HG03108 (cell line): ENCODE results near the gene PSMC3IP.

Source experiments
- ATAC-seq: cut with Tn5 transposase; IDR thresholded peaks from one replicate; pipeline ENCODE4 v1.9.1; 2021; ENCODE audit warnings: moderate library complexity; ENCODE audit not compliant: unreplicated experiment

PSMC3IP gene

DNA sequence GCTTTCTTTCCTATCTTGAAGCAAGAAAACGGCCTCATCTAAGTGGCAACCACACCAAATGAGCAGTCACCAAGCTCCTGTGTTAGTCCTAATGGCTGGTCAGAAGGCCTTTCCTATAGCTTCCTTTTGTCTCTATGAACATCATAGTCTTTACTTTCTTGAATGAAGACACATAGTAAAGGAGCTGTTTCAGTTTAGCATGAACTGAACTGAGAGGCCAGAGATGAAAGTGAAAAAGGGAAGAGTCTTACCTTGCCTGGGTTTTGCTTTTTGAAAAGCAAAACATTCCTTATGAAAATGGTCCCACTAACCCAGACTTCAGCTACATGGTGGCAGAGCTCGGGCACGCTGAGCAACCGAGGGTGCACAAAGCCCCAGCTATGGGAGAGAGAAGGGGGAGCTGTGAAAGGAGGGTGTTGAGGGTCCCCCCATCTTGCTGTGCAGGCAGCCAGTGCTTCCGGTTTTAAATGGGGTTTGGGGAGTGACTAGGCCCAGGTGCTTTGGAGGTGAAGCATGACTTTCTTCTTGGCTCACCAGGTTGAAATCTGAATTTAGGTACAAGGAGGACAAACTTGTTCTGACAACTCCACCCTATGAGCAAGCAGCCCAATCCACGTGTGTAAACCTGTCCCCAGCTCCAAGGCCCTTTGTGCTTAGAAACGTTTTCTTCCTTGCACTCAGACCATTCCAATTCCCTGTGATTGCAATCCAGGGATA is 9.1 kb upstream of the PSMC3IP start:
- ATAC-seq, result peak; percentile 49

DNA sequence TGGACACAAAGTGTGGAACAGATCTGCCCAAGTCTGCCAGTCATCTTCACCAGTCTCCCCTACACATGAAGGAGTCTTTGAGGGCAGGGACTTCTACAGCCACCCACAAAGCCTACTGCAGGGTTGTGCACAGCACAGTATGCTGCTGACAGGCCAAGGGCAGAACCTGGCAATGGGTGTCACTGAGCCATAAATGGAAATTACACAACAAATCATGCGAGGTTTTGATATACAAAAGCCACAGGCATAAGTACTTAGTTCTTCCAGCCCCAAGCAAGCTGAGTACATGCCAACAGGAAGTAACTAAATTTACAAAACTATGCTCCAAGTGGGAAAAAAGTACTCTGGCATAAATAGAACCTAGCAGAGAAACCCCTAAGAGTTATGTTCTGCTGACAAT is 7.8 kb upstream of the PSMC3IP start:
- no peak for ATAC-seq

DNA sequence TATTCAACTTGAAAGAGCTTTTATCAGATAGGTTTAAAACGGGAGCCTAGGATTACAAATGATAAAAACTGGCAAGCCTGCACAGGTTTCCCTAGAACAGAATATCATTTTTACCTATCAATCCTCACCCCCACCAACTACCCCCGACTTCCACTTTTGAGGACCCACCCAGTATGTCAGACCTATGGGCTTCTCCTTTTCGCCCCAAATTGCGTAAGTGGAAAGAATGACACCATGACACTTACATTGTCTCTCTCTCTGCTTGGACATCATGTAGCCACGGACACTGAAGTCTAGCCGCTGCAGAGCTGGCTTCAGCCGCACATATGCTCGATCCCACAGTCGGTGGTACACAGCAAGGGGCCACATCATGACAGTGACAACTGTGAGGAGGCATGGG is 7.4 kb upstream of the PSMC3IP start:
- ATAC-seq, result no peak

DNA sequence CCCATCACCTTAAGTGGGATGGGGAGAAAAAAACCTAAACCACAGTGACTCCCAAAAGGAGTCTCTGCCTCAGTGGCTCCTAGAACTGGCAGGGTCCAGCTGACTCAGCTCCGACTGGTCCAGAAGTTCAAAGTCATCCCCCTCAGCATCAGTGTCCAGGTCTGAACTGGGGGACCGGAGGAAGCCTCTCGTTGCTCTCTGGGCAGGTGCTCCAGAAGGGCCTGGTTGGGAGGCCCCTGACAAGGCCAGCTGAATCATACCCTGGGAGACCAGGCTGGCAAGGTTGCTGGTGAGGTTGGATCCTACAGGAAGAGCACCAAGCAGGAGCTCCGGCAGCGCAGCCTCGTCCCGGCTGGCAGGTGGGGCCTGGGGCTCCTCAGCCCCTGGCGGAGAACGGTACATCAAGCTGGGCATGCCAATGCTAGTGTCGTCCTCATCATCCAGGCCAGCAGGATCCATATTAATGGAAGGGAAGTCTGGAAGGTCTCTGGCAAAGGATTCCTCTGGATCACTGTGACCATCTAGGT is 4.3 kb upstream of the PSMC3IP start:
- ATAC-seq, result no peak

DNA sequence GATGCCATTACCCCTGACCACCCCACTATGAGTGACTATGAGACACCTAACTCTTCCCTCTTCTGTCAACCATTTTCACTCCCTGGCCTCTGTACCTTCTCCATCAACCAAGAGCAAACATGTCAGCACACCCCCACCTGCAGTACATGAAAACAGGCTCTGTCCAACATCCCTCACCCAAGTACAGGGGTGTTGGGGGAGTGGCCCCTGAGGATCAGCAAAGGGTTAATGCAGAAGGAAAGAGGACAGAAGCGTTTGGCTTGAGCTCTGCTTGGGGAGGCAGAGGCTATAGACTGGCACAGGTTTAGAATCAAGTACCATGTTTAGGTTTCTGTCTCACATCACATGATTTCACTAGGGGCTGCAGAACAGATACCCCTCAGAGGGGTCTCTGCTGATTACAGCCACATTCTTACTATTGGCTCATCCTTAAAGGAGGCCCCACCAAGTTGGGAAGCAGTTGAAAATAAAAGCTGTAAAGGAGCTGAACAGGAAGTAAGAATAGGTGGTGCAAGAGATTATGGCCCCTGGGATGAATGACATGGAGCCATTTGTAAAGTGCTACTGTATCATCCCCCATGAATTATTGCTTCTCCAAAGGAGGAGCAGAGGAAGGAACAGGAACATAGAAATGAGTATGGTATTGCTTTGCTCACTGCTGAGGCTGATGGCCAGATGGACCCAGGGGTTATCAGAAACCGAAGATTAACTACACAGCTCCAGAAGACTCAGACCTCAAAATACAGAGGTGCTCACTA is 2.4 kb upstream of the PSMC3IP start:
- no peak for ATAC-seq

DNA sequence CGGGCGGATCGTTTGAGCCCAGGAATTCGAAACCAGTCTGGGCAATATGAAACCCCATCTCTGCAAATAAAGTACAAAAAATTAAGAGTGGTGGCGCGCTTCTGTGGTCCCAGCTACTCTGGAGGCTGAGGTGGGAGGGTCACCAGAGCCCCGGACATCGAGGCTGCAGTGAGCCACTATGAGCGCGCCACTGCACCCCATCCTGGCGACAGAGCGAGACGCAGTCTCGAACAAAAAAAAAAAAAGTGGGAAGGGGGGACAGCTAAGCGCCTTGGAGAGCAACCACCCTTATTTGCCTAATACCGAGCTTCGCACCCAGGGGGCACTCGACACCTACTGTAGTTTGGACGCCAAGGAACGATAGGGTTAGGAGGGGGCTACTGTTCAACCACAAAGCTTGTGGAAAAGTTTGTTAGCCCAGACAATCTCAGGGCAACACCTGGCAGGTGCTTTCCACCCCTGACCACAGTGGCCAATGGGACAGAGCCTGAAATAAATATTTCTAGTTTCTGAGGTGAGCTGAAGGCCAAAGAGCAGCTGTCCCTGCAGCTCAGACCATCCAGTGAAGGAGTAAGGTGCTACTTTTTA is 847 bp upstream of the PSMC3IP start:
- ATAC-seq, result peak; percentile 36

DNA sequence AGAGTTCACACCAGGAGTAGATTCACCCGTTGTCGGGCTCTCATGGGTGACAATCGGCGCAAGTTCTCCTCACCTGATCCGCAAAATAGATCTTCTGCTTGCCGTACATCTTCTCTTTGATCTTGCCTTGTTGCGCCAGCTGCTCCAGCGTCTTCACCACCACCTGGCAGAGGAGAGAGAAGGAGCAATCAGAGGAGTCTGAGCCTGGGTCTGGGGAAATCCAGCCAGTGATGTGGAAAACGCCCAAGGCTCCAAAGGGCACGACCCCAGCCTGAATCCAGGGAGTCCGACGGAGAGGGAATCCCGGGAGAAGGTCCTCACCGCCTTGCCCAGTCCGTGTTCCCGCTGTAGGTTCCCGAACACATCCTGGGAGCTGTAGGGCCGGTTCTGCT is 393 bp downstream of the PSMC3IP start:
- ATAC-seq, result no peak

DNA sequence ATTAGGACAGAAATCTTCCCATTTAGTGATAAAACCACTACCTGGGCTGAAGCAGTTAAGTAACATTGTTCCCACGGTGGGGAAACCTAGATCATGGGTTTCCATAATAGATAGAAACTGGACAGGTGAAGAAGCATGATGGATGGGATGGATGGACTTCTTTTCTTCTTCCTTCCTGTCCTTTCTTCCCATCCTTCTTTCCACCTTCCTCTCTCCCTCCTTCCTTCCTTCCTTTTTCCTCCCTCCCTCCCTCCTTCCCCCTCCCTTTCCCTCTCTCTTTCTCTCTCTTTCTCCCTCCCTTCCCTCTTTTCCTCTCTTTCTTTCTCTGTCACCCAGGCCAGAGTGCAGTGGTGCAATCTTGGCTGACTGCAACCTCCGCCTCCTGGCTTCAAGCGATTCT is 3.1 kb downstream of the PSMC3IP start:
- no peak for ATAC-seq

DNA sequence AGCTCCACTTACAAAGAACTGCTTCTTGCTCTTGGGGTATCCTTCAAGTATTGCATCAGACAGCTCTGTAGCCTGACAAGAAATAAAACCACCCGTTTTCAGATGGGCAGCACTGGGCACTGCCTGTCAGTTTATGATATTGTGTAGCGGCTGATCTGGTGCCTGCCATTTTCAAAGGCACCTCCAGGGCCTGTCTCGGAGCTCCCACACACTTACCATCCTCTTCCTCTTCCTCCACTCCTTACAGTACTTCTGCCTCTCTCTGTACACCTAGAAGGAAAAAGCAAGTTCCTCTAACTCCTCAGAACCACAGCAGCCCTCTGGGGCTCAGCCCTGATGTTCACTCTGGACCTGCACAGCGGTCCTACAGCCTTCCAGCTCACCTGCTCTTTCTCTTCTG is 4.4 kb downstream of the PSMC3IP start:
- ATAC-seq, result no peak

DNA sequence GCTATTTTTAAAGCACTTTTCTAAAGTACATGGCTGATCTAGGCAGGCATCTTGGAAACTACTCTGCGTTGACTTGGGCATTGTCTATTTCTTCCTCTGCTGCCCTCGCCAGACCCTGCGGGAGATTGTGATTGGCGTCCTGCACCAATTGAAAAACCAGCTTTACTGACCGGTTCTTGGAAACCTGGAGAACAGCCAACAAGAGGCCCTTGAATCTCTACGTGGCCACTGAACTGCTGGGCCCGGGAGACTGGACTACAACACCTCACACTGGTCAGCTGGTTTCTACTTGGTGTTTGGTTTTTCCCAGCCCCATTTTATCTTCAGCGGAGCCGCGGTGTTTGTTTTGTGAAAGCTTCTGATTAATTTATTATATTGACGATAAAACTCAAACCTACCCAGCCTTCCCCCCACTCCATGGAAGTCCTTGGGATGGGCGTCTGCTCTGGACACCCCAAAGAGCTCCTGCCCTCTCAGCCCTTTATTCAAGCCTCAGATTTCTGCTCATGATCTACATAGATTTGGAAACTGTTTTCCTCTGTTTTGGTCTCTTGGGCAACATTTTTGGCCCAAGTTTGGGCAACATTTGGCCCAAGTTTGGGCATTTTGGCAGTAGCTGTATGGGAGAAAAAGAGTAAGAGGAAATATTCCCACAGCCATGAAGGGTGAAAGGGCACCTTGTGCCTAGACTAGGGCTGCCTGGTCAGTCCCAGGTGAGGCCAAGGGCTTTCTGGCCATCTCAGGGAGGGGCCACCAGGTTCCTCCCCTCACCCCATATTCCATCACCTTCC is 5.9 kb downstream of the PSMC3IP start:
- no peak for ATAC-seq

DNA sequence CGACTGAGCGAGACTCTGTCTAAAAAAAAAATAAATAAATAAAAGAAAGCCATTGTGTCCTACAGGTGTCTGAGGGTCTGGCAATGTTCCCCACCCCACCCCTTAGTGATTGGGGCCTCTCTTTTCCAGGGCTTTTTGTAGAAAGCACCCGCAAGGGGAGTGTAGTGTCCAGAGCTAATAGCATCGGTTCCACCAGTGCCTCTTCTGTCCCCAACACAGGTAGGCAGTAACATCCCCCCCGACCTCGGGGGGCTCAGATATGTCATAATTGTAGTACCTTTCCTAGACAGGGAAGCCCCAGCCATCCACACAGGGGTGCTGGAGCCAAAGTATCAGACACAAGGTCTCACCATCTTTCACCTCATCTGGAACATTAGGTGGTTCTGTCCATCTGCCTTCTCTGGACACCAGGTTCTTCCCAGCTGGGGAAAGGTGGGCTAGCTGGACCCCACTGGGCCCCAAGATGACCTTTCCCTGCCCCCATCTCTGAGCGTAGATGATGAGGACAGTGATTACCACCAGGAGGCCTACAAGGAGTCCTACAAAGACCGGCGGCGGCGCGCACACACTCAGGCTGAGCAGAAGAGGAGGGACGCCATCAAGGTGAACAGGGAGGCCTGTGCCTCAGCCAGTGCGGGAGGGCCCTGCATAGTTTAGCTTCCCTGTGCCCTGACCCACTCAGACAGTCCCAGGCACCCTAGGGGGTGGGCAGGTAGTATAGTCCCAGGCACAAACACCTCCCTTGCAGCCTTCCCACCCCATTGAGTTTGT is 9.0 kb downstream of the PSMC3IP start:
- no peak for ATAC-seq

DNA sequence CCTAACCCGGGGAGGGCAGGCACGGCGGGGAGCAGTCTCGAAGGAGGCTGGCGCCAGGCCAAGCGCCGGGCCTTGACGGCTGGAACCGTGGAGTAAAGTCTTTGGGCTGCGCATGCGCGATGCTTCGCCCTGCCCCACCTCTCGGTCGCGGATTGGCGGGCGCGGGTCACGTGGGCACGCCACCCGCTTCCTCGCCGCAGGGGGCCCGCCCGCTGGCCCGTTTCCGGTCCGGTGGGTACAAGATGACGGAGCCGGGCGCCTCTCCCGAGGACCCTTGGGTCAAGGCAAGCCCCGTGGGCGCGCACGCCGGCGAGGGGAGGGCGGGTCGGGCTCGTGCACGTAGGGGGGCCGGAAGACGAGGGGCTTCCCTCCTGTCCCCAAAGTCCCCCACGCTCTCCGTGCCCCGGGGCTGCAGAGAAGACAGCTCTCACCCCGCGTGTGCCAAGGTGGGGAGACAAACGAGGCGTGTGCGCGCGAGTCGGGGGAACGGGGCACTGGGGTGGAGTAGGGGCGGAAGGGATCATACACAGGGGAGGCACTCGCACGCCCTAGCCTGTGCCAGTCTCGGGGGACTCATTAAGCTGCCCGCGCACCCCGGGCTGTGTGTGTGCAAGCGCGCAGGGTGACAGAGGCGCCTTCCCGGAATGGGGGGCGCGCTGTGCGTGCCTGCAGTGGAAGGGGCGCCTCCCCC is 10.5 kb downstream of the PSMC3IP start, which contains the start of gene MLX:
Gene MLX, plus strand, starts transcription at position 218 of the 691 bp plus-strand sequence. Its CDS starts 25 bp downstream, at position 243.
- peak; percentile 43 for ATAC-seq

DNA sequence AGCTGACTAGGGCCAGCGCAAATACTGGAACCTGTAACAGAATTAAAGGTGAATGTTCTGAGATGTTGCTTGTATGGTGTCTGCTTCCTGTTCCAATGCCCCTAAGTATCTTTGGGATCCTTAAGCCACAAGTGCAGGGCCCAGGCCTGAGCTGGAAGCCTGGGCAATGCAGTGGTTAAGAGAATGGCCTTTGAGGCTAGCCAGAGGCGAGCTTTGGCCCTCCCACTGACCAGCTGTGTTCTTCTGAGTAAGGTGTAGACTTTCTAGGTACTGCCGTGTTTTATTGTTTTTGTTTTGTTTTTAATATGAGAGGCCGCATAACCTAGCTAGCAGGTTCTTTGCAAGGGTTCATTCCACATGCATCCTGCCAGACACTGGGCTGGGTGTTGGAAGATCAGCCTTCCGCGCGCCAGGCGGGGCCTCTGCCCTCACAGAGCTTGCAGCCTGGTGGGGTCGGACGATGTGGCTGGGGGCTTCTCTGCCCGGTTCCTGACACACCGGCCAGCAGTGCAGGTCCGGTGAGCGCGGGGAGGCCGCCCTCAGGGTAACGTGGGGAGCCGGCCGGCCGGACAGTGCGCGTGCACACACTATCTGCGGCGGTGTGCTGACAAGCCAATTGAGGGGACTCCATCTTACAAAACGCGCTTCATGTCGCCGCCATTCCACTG is 11.2 kb downstream of the PSMC3IP start:
- ATAC-seq, result no peak

DNA sequence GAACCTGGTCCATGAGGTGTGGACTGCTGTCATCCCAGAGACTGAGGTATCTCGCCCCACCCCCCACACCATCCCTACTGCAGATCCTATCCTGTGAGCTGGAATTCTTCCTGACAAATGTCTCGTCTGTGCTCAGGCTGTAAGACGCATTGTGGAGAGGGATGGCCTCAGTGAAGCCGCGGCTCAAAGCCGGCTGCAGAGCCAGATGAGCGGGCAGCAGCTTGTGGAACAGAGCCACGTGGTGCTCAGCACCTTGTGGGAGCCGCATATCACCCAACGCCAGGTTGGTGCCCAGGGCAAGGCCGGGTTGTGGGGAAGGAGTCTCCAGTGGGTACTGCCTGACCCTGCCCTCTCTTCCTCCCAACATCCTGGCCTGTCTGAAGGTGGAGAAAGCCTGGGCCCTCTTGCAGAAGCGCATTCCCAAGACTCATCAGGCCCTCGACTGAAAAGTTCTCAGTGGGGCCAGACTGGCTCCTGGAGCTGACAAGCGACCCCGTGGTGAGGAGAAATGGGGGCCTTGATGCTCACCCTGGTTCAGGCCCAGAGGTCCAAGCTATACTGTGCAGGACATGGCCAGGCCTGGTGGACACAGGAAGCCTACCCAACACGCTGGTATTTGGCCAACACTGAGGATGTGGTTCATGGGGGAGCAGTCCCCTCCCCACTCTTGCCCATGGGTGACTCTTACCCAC is 11.9 kb downstream of the PSMC3IP start:
- ATAC-seq, result no peak

DNA sequence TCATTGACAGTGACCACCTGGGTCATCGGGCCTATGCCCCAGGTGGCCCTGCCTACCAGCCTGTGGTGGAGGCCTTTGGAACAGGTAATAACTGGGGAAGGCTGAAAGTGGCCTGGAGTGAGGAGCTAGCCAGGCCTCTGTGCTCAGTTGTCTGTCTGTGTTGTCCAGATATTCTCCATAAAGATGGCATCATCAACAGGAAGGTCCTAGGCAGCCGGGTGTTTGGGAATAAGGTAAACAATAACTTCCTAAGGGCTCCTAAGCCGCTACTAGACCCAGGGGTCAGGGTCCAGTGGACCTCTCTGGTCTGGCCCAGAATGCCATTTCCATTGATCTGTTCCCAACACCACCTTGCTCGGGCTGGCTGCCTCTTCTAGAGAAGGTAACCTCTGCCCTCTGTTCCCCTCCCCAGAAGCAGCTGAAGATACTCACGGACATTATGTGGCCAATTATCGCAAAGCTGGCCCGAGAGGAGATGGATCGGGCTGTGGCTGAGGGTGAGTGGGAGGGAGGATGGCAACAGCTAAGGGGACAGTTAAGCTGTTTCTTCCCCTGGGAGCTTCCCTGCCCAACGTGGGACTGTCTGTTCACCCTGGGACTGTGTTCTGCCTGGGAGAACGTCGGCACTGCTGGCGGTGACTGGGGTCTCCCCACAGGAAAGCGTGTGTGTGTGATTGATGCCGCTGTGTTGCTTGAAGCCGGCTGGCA is 12.6 kb downstream of the PSMC3IP start:
- ATAC-seq, result no peak

DNA sequence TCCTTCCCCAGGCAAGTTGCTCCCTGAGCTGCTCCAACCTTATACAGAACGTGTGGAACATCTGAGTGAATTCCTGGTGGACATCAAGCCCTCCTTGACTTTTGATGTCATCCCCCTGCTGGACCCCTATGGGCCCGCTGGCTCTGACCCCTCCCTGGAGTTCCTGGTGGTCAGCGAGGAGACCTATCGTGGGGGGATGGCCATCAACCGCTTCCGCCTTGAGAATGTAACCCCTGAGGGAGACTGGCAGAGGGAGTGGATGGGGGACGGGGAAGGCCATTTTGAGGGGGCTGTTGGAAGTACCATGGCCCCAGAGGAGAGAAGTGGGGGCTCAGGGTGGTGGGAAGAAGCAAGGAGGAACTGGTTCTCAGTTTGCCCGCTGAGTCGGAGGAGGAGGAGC is 13.6 kb downstream of the PSMC3IP start:
- no peak for ATAC-seq

DNA sequence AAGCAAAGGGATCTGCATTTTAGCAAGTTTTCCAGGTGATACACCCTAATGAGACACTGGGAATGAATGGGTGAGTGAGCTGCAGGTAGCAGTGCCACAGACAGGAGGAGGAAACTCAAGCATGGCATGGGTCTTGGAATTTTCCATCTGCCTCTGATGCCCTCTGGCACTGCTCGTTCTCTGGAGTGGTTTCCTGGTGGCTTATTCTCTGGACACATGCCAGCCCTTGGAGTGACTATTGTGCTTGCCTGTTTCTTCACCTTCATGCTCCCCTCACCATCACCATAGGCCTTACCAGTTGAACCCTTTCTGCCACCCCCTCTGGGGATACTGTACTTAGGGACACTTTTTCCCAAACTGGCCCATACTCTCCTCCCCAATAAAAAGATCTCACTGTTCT is 14.0 kb downstream of the PSMC3IP start:
- ATAC-seq, result no peak

DNA sequence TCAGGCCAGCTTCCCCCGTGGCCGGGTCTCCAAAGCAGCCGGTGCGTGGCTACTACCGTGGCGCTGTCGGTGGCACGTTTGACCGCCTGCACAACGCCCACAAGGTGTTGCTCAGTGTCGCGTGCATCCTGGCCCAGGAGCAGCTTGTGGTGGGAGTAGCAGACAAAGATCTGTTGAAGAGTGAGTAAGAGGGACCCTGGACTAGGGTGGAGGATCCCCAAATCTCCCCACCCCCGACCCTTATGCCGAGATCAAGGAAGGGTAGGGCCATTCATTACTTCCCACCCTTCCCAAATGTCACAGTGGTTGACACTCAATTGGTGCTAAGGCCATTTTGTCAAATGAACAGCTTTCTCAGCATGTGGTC is 14.4 kb downstream of the PSMC3IP start:
- ATAC-seq, result no peak
